Inflammatory macrophage treated with lipopolysaccharide for 1 hour (primary cell): ENCODE measurements around the gene PPP1CC.
A peak's percentile ranks its signal among the peaks of the same experiment; 100 is the strongest.
"Not testable (repeated sequence)": the region's sequence is repeated elsewhere in the genome, so short reads cannot be mapped to it uniquely, and the experiment has no call there.

Experiments used
- DNase-seq, 2 donors: peaks; one replicate each; pipeline ENCODE4 v3.0.0-alpha.2; 2020 to 2022

Gene PPP1CC

GRCh38 chr12:110750784-110751461, 8.2 kb upstream of the PPP1CC start:
- no peak for DNase-seq

DNA sequence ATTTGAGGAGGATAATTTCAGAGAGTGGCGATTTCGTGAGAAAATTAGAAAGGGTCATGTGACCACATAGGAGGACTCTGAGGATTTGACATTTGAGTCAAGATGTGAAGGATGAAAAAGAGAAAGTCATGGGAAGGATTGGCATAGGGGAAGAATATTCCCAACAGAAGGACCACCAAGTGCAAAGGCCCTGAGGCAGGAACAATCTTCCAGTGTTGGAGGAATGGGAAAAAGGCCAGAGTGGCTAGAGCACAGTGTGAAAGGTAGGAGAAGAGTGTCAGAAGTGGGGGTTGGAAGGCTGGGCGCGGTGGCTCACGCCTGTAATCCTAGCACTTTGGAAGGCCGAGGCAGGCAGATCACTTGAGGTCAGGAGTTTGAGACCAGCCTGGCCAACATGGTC, 3.9 kb upstream of the PPP1CC start:
- no peak for DNase-seq

- DNase-seq = no peak
Measured at GRCh38 chr12:110745542-110746284, 3.0 kb upstream of the PPP1CC start.

- DNase-seq = no peak
Measured at GRCh38 chr12:110744601-110745264, 2.0 kb upstream of the PPP1CC start.

GRCh38 chr12:110744151-110744571, 1.5 kb upstream of the PPP1CC start:
- no peak for DNase-seq

- peak; percentile 79 for DNase-seq
Measured at GRCh38 chr12:110743571-110744093, 941 bp upstream of the PPP1CC start.

DNA sequence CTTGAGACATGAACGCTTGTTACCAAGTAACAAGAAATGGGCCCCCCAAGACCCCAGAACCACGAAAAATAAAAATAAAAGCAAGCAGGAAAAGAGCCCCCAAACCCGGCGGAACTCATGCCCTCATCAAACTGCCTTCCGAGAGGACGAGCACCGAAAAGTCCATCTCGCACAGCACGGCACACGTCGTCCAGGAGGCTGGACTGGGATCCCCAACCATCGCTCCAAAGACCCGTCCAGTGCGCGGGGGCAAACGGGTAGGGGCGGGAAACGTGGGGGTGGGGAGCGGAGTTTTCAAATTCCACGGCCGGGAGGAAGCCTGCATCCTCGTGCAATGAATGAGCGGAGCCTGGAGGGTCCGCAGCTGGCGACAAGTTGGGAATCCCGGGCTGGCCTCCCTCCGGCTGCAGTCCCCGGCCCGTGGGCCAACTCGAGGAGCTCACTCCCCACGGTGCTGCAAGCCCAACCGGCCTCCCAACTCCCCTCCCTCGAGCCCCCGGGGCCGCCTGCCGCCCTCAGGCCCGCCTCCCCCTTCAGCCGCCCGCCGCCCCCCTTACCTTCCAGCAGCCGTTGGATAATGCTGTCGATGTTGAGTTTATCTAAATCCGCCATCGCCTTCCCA, 484 bp downstream of the PPP1CC start:
- DNase-seq = peak in 1 of 2 donors; percentile 19

GRCh38 chr12:110741341-110742095, 1.2 kb downstream of the PPP1CC start:
- DNase-seq = peak; percentile 39 to 49

GRCh38 chr12:110739894-110740293, 2.8 kb downstream of the PPP1CC start:
- DNase-seq = no peak

GRCh38 chr12:110739488-110739887, 3.2 kb downstream of the PPP1CC start:
- DNase-seq = no peak

- no peak for DNase-seq
Measured at GRCh38 chr12:110737532-110737931, 5.2 kb downstream of the PPP1CC start.

DNA sequence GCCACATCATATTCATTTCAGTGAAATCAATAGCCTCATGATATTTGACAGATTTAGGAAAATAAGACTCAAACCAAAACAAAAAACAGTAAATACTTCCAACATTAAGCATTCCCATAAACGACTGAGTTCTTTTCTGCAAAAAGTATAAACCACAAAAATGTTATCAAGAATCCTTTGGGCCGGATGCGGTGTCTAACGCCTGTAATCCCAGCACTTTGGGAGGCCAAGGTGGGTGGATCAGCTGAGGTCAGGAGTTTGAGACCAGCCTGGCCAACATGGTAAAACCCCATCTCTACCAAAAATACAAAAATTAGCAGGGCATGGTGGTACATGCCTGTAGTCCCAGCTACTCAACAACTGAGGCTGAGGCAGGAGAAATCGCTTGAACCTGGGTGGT, 5.7 kb downstream of the PPP1CC start:
- DNase-seq = not testable (repeated sequence)

DNA sequence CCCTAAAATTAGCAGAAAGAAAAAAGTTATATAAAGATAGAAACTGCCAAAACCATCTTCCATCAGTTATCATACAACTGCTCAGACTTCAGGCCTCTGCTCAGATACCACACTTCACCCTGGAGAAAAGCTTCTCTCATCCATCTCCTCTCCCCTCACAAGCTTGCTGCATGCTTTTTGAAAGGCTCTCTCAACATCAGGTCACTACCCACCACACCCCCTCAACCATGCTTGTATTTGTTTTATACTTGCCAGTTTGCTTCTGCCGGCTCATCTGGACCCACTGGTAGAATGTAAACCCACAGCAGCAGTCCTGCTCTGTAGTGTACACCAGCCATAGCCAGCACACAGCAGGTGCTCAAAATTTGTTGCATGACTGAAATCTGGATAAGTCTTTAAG, 8.8 kb downstream of the PPP1CC start:
- DNase-seq = no peak

- DNase-seq = no peak
Measured at GRCh38 chr12:110733089-110733715, 9.5 kb downstream of the PPP1CC start.

GRCh38 chr12:110732572-110732971, 10.1 kb downstream of the PPP1CC start:
- no peak for DNase-seq

DNA sequence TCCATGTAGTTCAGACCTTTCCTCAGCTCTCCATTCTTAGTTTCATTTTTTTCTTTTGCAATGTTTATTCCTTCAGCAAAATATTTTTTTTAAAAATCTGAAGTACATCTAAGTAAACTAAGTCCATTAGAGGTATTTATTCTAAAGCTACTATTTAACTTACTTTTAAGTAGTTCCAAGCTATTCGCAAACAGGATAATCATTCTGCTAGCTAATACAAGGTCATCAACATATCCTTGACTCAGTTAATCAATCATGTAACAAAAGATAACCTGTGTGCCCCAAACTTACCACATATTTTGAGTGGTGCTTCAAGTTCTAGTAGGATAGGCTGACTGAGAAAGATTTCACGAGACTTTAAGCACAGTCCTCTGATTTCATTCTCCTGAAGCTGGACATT, 11.2 kb downstream of the PPP1CC start:
- DNase-seq = no peak

GRCh38 chr12:110728628-110729027, 14.1 kb downstream of the PPP1CC start:
- no peak for DNase-seq

- DNase-seq = no peak
Measured at GRCh38 chr12:110726708-110727369, 15.9 kb downstream of the PPP1CC start.

DNA sequence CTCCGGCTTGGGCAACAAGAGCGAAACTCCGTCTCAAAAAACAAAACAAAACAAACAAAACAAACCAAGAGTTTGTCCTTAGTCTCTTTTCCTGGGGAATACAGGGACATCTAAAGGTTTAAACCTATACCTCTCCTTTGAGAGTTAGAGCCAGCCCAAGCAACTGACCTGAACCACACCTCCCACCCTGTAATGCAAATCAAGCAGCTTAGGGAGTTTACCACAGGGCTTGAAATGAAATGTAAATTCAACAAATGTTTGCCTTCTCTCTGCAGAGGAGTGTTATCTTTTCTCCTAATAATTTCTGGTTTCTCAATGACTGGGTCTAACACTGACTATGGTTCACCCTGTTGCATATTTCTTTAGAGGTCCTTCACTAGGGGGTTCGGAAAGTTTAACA, 16.7 kb downstream of the PPP1CC start:
- no peak for DNase-seq

DNA sequence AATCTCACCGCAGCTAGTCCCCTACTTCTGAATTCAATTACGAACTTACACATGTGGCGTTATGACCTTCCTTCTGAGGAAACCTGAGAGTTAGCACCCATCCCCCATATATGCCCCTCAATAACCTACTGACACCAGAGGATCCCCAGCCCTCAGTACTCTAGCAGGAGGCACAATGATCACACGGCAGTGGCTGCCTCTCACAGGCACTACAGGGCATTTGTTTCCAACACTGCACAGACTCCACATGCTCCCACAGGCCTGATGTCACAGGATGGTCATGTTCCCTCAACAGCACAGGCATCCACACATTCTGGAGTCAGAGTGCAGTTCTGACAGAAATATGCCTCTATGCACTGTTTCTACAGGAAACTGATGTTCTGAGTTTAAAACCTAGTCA, 17.4 kb downstream of the PPP1CC start:
- DNase-seq = no peak

GRCh38 chr12:110722892-110723291, 19.8 kb downstream of the PPP1CC start:
- DNase-seq = not testable (repeated sequence)
